Stimulated activated CD4-positive, alpha-beta T cell treated with anti-CD3 and anti-CD28 coated beads, Interleukin-15, amount 100 ng/mL, for 24 hours (primary cell): Measurements from ENCODE around the gene PKM.
A peak's percentile ranks its signal among the peaks of the same experiment; 100 is the strongest.
"Not testable (repeated sequence)": the region's sequence is repeated elsewhere in the genome, so short reads cannot be mapped to it uniquely, and the experiment has no call there.

ENCODE experiments used
- DNase-seq: peaks from one replicate; pipeline ENCODE4 v3.0.0-alpha.2; 2020

The PKM gene

DNA sequence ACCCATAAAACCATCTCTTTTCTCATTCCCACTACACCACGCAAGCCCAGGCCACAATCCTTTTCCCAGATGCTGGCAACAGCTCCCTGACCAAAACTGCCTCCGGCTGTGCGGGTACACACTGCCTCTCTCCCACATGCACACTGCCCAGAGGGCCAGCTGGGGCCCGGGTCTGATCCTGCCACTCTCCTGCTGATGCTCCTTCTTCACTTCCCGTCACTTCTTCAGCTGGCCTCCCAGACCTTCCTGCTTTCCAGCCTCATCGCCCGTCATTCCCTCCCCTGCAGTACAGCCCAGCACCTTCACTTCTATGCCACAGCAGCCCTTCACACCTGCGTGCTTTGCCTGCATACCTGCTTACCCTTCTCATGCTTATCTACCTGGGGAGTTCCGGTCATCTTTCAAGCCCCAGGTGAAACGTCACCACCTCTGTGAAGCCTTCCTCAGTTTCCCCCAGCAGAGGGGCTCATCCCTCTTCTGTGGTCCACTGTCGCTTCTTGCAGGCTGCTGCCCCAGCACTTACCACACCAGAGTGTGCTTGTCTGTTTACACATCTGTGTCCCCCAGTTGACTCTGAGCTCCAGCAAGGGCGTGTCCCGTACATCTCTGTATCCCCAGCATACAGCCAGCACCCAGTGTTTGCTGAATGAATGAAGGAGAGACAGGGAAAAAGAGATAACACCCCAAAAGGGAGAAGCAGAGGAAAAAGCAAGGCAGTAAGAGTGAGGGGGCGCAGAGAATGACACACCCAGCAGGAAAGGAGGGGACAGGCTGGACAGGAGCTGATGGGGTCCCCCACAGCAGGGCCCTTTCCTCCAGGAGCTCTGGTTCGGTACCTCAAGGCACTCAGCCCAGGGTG is 55.6 kb downstream of the PKM start:
- DNase-seq = no peak

GRCh38 chr15:72174551-72175165 is 56.3 kb downstream of the PKM start:
- DNase-seq = no peak

DNA sequence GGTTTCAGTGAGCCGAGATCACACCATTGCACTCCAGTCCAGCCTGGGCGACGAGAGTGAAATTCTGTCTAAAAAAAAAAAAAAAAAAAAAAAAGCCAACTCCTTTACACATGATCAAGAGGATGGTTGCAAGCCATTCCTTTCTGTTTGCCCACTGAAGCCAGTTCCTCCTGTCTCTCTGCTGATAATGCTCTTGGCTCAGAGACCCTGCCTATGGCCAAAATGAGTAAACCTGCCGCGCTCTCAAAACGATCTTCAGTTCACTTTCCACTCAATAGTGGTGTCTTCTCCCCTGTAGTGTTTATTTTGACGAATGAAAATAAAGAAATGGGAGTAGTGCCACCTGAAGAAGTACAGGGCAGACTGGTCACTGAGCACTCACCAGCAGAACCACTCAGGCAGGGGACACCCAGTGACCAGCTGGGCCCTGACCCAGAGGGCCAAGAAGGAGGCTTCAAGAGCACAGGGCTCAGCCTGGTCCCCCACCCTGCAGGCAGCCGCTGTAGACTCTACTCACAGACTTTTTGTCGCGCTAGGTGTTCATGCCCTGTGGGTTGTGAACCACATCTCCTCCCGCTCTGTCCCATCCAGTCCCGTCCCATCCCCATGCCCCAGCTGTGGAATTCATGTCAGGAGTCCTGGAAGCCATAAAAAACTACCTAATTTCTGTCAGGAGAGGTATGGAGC is 57.0 kb downstream of the PKM start:
- no peak for DNase-seq

GRCh38 chr15:72173401-72173800 is 57.6 kb downstream of the PKM start:
- DNase-seq = no peak

- no peak for DNase-seq
These were observed 58.2 kb downstream of the PKM start for GRCh38 chr15:72172796-72173195.

- DNase-seq = not testable (repeated sequence)
These were observed 59.0 kb downstream of the PKM start for GRCh38 chr15:72171978-72172377.

DNA sequence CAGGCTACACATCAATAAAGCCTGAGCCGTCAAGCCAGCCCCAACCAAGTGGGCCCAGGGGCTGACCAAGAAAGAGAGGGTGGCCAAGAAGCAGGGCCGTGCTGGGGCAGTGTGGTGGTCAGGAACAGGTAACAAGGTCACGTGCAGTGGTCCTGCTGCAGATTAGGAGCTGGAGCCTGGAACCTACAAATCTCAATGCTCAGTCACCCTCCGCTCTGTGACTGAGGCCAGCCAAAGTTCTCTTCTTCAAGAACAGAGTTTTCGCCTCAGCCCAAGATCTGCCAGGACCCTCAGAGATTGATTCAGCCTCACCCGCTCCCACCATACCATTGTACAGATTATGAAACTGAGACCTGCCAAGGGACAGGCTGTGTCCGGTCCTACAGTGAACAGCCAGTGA is 60.3 kb downstream of the PKM start:
- no peak for DNase-seq

GRCh38 chr15:72169921-72170611 is 60.9 kb downstream of the PKM start:
- no peak for DNase-seq

DNA sequence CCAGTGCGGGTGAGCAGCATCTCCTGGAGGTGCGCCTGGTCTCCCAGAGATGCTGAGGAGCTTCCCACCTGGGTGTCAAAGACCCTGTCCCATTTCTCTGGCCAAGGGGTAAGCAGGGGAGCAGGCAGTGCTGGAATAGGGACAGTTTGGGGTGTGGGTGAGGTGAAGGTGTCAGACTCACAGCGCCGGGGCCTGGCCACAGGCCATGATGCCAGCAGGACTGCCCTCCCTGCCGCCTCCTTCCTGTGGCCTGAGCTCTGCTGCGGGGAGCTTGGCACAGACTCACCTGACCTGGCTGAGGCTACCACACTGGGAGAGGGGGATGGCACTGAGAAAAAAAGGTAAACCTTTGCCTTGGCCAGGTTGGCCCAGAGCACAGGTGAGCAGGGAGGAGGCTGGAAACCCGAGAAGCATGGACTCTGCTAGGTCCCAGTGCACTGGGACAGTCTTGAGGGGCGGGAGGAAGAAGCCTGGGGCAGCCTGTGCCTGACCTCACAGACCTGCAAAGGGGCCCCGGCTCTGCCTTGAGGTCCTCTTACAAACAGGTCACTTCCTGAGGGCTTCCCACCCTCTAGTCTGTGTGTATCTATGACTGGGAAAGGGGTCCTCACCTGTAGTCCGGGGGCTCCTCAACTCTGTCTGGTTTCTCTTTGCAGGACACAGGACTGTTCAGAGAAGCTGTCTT is 61.6 kb downstream of the PKM start:
- DNase-seq = no peak

GRCh38 chr15:72168808-72169190 is 62.2 kb downstream of the PKM start:
- no peak for DNase-seq

- DNase-seq = no peak
These were observed 62.7 kb downstream of the PKM start for GRCh38 chr15:72168131-72168807.

DNA sequence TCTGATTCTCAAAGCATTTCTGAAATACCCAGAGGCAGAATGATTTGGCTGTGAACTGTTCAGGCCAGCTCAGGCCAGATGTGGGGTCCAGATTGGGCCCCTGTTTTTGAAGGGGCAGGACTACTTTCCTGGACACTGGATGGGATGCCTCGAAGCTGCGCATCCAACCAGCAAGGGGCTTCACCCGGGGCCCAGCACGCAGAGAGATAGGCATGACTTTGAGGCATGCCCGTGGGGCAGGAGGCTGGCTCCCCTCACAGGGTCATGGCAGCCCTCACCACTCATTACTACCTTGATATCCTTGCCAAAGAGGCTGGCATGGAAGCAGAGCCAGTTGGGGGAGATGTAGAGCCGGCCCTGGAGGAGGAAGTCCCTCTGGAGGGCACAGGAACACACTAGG is 63.5 kb downstream of the PKM start:
- DNase-seq = no peak

DNA sequence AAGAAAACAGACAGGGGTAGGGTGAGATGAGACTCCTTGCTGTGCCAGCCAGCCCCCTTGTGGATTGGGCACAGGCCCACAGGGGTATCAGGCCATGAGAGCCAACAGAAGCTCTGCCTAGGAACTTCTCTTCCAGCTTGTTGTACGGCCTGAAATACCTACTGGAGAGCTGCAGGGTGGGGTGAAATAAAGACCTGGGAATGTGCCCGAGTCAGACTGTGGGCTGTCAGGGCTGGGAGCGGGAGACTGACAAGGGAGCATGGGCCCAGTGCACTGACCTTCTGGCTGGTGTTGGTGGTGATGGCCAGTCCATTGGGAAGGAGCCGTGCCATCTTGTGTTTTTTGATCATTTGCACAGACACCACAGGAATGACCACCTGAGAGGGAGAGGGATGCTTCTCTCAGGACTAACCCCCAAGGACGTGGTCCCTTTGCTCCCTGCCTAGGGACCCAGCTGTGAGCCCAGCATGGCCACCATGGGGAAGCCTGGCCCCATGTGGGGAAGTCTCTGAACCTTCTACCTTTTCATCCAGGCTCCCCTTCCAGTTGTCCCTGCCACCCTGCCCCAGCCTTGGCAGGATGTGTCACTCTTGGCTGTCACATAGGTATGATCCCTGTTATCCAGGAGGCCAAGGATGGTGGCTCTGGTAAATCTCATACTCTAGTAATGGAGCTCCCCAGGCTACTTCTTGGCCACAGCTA is 64.1 kb downstream of the PKM start:
- no peak for DNase-seq

GRCh38 chr15:72163719-72164118 is 67.3 kb downstream of the PKM start:
- no peak for DNase-seq

- DNase-seq = no peak
These were observed 68.4 kb downstream of the PKM start for GRCh38 chr15:72162569-72162968.

- DNase-seq = no peak
These were observed 69.4 kb downstream of the PKM start for GRCh38 chr15:72161361-72162132.

DNA sequence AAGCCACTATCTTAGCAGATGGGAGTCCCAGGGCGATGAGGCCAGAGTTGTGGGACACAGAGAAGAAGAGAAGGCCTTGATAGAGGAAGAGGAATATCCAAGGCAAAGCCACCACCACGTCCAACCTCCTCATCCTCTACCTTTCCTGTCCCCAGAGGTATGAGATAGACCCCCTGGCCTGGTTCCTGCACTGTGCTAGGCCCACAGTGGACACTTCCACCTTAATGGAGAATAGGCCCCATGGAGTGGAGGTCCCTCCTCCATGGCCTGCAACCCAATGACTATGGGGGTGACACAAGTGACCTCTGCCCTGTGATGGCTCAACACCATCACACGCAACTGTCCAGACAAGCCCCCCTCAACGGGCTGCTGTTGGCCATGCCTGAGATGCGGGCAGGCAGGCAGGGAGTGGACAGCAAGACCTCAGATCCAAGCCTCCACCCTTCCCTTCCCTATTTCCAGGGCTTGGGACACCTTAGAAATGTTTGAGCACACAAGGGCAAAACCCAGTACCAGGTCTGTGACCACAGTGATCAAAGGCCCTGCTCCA is 70.2 kb downstream of the PKM start:
- no peak for DNase-seq

- DNase-seq = no peak
These were observed 74.1 kb downstream of the PKM start for GRCh38 chr15:72156928-72157327.

GRCh38 chr15:72155635-72156616 is 75.1 kb downstream of the PKM start:
- DNase-seq = peak; percentile 88
